HG02840 (cell line): ENCODE results near the gene EML6.

Source experiments
- ATAC-seq: cut with Tn5 transposase; IDR thresholded peaks from one replicate; pipeline ENCODE4 v1.9.1; 2021; ENCODE audit warnings: mild to moderate bottlenecking, moderate library complexity, moderate number of reproducible peaks; ENCODE audit not compliant: unreplicated experiment, low FRiP score

The EML6 gene

DNA sequence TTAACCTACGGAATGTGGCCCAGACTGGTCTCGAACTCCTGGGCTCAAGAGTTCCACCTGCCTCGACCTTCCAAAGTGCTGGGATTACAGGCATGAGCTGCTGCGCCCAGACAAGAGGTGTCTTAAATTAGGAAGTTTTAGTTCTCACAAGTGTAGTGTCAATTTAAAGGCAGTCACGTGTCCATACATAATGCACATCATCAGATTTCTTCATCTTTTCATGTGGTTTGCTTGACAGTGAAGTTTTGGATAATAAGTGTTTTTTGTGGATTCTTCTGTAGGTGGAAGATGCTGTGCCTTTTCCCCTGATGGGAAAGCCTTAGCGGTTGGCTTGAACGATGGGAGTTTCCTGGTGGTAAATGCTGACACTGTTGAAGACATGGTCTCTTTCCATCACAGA, 179.3 kb downstream of the EML6 start:
- no peak for ATAC-seq

- ATAC-seq, result no peak
These were observed 180.5 kb downstream of the EML6 start for GRCh38 chr2:54903736-54904554.

DNA sequence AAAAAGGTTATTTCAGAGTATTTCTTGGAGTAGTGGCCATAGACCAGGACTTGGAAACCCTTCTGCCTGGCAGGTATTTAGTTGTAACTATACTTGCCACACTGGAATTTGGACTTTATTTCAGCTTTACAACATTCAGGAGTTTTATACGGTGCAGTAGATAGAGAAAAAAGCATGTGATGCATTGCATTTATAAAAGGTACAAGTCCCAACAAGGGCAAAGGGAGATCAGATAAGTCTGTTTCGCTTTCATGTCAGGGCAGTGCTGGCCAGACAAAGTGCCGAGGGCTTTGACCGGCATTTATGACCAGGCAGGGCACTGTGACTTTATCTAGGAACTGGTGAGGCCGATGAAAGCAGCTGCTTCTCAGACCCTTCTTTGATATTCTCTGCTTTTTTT, 181.4 kb downstream of the EML6 start:
- no peak for ATAC-seq

DNA sequence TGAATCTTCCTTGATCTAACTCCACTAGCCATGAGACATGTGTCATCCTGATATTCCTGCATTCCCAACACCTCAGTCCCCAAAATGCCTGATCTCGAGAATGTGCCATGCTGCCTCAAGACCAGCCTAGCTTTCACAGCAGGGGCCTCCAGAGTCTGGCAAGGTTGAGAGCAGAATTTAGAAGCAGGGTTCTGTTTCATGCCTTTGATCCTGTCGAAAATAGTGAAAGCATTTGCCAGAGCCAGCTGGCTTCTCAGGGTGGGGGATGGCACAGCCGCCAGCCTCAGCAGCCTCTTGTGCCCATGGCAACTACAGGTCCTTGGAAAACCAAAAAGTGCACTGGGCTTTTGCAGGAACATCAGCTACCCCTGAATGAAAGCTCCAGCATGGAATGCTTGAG, 183.3 kb downstream of the EML6 start:
- ATAC-seq, result no peak

DNA sequence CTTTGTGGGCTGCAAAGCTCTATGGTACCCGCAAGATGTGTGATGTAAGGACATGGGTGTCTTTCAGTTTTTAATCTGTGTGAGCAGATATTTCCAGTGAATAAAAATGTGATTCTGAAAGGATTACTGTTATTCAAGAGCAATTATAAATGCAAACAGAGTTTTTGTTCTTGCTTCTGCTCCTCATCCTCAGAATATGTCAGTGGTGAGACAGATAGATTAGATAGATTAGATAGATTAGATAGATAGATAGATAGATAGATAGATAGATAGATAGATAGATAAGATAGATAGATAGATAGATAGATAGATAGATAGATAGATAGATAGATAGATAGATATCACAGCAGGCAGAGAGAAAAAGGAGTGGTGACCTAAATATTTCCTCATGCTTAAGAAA, 184.2 kb downstream of the EML6 start:
- no peak for ATAC-seq

DNA sequence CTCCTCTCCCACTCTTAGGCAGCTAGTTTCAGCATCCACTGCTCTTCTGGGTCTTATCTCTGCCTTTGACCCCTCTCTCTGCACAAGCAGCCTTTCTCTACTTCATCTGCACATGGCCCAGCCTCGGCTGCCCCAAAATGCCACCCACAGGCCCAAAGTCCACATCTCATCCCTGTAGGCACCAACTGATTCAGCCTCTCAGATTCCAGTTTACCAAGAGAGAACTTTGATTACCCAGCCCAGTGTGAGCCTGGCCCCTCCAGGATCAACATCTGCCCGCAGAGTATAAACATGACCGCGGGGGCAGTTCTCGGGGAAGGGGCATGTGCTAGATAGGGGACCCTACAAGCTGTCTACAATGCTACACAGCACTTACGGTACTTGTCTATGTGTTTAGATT, 185.1 kb downstream of the EML6 start:
- no peak for ATAC-seq

GRCh38 chr2:54909001-54909400, 185.5 kb downstream of the EML6 start:
- ATAC-seq, result no peak

GRCh38 chr2:54912305-54912704, 188.8 kb downstream of the EML6 start:
- no peak for ATAC-seq

DNA sequence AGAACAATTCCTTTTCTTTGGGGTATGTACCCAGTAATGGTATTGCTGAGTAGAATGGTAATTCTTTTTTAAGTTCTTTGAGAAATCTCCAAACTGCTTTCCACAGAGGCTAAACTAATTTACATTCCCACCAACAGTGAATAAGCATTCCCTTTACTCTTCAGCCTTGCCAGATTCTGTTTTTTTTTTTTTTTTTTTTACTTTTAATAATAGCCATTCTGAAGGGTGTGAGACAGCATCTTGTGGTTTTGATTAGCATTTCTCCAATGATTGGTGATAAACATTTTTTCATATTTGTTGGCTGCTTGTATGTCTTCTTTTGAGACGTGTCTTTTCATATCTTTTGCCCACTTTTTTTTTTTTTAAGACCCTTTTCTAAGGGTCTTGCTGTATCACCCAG, 189.4 kb downstream of the EML6 start:
- ATAC-seq, result no peak

GRCh38 chr2:54914637-54915036, 191.2 kb downstream of the EML6 start:
- no peak for ATAC-seq

DNA sequence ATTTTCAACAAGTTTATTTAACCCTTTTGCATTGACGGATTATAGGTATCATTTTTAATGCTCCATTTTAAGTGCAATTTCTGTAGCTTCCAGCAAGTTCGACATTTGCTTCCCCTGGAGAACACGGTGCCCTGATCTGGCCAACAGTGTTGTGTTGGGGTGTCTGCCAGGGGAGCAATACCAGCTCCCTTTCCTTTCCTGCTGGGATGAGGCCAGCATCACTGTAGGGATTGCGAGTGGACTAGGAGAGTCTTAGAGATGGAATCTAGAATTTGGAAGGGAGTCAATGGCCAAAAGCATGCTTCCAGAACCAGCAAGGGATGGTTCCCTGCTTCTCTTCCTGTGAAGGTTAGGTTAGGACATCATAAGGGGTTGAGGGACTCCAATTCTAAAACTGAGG, 191.6 kb downstream of the EML6 start:
- ATAC-seq, result no peak

DNA sequence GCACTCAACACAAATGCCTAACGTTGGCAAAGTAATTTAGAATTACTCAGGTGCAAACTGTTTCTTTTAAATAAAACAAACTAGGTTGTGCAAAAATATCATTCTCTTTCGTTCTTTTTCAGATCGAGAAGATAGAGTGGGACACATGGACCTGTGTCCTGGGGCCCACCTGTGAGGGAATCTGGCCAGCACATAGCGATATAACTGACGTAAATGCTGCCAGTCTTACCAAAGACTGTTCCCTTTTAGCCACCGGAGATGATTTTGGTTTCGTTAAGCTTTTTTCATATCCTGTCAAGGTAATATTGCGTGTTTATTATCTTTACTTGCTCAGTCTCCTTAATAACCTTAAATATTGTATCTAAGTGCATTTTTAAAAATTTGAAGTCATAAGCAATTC, 193.2 kb downstream of the EML6 start:
- ATAC-seq, result no peak

DNA sequence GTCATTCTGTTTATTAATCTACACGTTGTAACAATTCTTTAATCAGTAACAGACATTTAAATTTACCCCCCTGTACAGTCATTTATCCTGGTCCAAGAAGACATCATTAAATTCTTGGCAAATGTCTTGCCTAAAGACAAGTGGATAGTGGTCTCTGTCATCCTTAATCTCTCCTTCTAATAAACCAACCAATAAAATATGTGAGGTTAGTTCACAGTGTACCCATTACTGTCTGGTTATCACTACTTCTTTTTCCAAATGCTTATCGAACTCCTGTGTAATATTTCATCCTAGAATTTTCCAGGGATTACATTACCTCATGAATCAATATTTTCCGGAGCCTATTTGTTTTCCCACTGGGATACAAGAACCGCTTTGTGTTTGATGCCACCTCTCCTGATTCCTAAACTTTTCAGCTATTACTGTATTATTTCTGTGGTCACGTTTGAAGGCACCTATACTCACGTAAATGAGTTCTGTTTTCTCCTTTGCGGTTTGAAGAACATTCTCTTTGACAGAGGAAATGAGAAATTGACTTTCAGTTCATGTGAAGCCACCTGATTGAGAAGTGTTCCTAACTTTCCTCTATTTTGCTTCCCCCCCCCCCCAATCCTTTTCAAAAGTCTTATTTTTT, 195.3 kb downstream of the EML6 start:
- ATAC-seq, result no peak

DNA sequence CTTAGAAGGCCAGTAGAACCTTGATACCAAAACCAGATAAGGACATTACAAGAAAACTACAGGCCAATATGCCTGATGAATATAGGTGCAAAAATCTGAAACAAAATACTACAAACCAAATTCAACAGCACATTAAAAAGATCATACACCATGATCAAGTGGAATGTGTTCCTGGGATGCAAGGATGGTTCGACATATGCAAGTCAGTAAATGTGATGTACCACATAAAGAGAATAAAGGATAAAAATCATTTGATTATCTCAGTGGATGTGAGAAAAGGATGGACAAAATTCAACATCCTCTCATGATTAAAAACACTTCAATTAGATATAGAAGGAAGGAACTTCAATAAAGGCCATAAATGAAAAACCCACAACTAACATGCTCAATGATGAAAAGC, 197.2 kb downstream of the EML6 start:
- ATAC-seq, result no peak

- no peak for ATAC-seq
These were observed 200.7 kb downstream of the EML6 start for GRCh38 chr2:54924121-54924520.

DNA sequence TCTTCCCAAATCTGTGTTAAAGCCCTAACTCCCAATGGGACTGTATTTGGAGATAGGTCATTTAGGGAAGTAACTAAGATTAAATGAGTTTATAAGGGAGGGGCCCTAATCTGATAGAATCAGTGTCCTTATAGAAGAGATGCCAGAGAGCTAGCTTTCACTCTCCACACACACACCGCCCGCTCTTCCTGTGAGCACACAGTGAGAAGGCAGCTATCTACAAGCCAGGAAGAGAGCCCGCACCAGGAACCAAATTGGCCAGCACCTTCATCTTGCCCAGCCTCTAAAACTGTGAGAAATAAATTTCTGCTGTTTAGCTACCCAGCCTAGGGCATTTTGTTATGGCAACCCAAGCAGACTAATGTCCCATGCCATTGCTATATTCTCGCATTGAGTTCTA, 201.6 kb downstream of the EML6 start:
- ATAC-seq, result no peak

- no peak for ATAC-seq
These were observed 203.8 kb downstream of the EML6 start for GRCh38 chr2:54927085-54927750.

GRCh38 chr2:54927751-54928615, 204.5 kb downstream of the EML6 start:
- no peak for ATAC-seq

GRCh38 chr2:54928719-54929118, 205.3 kb downstream of the EML6 start:
- ATAC-seq, result no peak

DNA sequence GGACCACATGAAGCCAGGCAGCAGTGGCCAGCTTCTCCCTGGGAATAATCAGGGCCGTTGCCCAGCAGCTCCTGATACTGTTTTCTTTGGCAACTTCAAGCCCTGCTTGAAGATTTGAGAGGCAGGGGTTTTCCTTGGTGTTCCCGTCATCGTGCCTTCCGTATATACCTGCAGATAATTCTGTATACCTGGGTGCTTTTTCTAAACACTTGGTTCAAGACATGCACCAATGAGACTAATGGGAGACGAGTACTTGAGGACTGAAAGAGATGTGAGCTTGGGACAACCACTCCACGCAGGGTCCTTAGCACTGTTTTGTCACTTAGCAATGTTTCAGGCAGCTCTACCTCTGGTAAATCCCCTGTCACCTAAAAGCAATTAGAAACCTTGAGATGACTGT, 208.0 kb downstream of the EML6 start:
- ATAC-seq, result no peak

- no peak for ATAC-seq
These were observed 211.9 kb downstream of the EML6 start for GRCh38 chr2:54935389-54935788.
